Transverse colon (tissue), 4 donors: ENCODE results near the gene CDK18.

Experiments
- EP300 ChIP-seq: sonication (generic); formaldehyde crosslinking; IDR thresholded peaks from one replicate; pipeline ENCODE4 v1.6.1; 2017; ENCODE audit warnings: antibody characterized with exemption, low read depth
- POLR2A ChIP-seq: fragments of 450-650 bp; IDR thresholded peaks from one replicate; pipeline ENCODE4 v1.6.1; 2016; ENCODE audit warnings: antibody characterized with exemption, mild to moderate bottlenecking, moderate library complexity
- POLR2AphosphoS5 ChIP-seq, 3 donors: sonication (generic); formaldehyde crosslinking; IDR thresholded peaks; one replicate each; pipeline ENCODE4 v1.6.1; 2016; ENCODE audit warnings: antibody characterized with exemption in 3 of 3
- TF ChIP-seq, protein P1 (sequence below), 5 experiments: fragments of 200-600 bp in 3 of 5; fragments of 450-650 bp in 2 of 5; sonication (generic) in 3 of 5; IDR thresholded peaks; 1 replicate in 2 of 5; 2 replicates in 3 of 5; pipeline ENCODE4 v1.5.1; 2016 to 2017; ENCODE audit warnings: antibody characterized with exemption in 5 of 5, inconsistent platforms in 3 of 5, mild to moderate bottlenecking in 2 of 5, moderate library complexity in 1 of 5

DNA sequence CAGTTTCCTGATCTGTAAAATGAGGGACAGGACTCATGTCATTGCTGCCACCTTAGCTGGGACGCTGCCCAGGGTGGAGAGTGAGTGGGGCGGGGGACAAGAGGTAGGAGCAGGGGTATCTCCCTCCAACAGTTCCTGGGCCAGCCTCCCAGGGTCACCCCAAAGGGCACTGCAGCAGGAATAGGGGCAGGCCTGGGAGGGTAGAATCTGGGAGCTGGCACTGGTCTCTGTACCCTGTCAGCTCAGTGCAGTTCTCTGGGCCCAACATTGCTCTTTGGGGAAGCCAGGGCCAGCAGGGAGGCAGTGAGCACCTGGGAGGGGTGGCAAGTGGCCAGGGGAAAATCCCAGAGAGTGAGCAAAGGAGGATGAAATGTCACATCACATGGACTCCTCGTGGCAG is 71.5 kb downstream of the CDK18 start:
- TF ChIP-seq, protein P1, sequence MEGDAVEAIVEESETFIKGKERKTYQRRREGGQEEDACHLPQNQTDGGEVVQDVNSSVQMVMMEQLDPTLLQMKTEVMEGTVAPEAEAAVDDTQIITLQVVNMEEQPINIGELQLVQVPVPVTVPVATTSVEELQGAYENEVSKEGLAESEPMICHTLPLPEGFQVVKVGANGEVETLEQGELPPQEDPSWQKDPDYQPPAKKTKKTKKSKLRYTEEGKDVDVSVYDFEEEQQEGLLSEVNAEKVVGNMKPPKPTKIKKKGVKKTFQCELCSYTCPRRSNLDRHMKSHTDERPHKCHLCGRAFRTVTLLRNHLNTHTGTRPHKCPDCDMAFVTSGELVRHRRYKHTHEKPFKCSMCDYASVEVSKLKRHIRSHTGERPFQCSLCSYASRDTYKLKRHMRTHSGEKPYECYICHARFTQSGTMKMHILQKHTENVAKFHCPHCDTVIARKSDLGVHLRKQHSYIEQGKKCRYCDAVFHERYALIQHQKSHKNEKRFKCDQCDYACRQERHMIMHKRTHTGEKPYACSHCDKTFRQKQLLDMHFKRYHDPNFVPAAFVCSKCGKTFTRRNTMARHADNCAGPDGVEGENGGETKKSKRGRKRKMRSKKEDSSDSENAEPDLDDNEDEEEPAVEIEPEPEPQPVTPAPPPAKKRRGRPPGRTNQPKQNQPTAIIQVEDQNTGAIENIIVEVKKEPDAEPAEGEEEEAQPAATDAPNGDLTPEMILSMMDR (IDR thresholded peaks at IDR 0.05): no peak
- no peak for TF ChIP-seq POLR2A
- TF ChIP-seq POLR2AphosphoS5 (IDR thresholded peaks at IDR 0.05): no peak
- TF ChIP-seq EP300: no peak
